ENCODE measurements around the gene ETNK2. TPM values are rescaled to one million over a fixed set of nuclear protein-coding genes. Genes with fewer than 3 reads are reported as not detected.

ETNK2 gene
- total RNA-seq, 2 donors from 2014 or later: 4.0 to 15.8 TPM

- no peak for DNase-seq
- Histone ChIP-seq H3K36me3 (replicated peaks in 1 of 2; ENCODE audit: insufficient read depth in 1 of 2, low read depth in 2 of 2) (no peaks in the 10 kb centered on the region), H3K4me1 (peaks cover 29% of the 10 kb centered on the region), H3K9me3 (no peaks in the 10 kb centered on the region), H3K27me3 (no peaks in the 10 kb centered on the region), H3K4me3 (no peak overlapping the region), H3K27ac (peak overlapping the region in 1 of 4 donors; percentile 41)
- intact Hi-C loops (cut with DNase I): no loop called here
- ATAC-seq: no peak
- TF ChIP-seq CTCF (IDR thresholded peaks at IDR 0.05) (no peak), POLR2A (IDR thresholded peaks at IDR 0.05) (no peak)
- 65 to 79% methylated on average over 15 to 21 of the region's 21 CpGs for WGBS, 2 donors
These were observed 43.3 kb downstream of the ETNK2 start for GRCh38 chr1:204108312-204109141.

- no peaks in the 10 kb centered on the region for H3K36me3 ChIP-seq (replicated peaks in 1 of 2; ENCODE audit: insufficient read depth in 1 of 2, low read depth in 2 of 2)
- TF ChIP-seq POLR2A (IDR thresholded peaks at IDR 0.05): no peak
- TF ChIP-seq CTCF (IDR thresholded peaks at IDR 0.05): no peak
- 76 to 95% methylated on average over 2 of the region's 2 CpGs for WGBS, 2 donors
- H3K4me3 ChIP-seq: no peak overlapping the region
- DNase-seq: no peak
- peak overlapping the region in 1 of 4 donors; percentile 41 for H3K27ac ChIP-seq
- H3K27me3 ChIP-seq: no peaks in the 10 kb centered on the region
- H3K4me1 ChIP-seq: peaks cover 35% of the 10 kb centered on the region
- intact Hi-C loops (cut with DNase I): no loop called here
- H3K9me3 ChIP-seq: no peaks in the 10 kb centered on the region
- no peak for ATAC-seq
These were observed 44.0 kb downstream of the ETNK2 start for GRCh38 chr1:204107892-204108291.

DNA sequence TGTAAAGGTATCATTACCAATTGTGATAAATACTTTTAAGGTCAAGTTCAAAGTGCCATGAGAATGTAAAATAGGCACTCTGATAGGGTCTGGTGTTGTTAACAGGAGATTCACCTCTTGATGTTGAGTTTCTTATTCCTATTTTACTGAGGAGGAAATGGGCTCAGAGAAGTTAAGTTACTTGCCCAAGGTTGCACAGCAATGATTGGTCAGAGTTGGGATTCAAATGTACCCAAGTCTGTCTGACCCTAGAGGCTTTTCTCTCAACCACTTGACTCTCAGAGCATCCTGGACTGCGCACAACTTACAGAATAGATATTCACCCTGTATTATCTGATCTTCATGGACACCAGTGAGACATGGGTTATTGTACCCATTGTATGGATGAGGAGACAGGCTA, 45.0 kb downstream of the ETNK2 start:
- DNase-seq (no peak), ATAC-seq (no peak)
- intact Hi-C loops (cut with DNase I): no loop called here
- Histone ChIP-seq H3K27ac (no peak overlapping the region), H3K4me3 (no peak overlapping the region), H3K4me1 (peaks cover 46% of the 10 kb centered on the region), H3K36me3 (replicated peaks in 1 of 2; ENCODE audit: insufficient read depth in 1 of 2, low read depth in 2 of 2) (no peaks in the 10 kb centered on the region), H3K27me3 (no peaks in the 10 kb centered on the region), H3K9me3 (no peaks in the 10 kb centered on the region)
- TF ChIP-seq POLR2A (IDR thresholded peaks at IDR 0.05) (no peak), CTCF (IDR thresholded peaks at IDR 0.05) (no peak)
- 95 to 100% methylated on average over 1 of the region's 1 CpG for WGBS, 2 donors

- Histone ChIP-seq H3K4me3 (no peak overlapping the region), H3K36me3 (replicated peaks in 1 of 2; ENCODE audit: insufficient read depth in 1 of 2, low read depth in 2 of 2) (no peaks in the 10 kb centered on the region), H3K27me3 (no peaks in the 10 kb centered on the region), H3K4me1 (peaks cover 62% of the 10 kb centered on the region), H3K9me3 (no peaks in the 10 kb centered on the region), H3K27ac (peak overlapping the region in 2 of 4 donors; percentile 58 to 68)
- intact Hi-C loops (cut with DNase I): no loop called here
- ATAC-seq (no peak), DNase-seq (no peak)
- no peak for TF ChIP-seq CTCF (IDR thresholded peaks at IDR 0.05)
- TF ChIP-seq POLR2A (IDR thresholded peaks at IDR 0.05): no peak
- WGBS, 2 donors: 82 to 85% methylated on average over 6 of the region's 6 CpGs
These were observed 46.7 kb downstream of the ETNK2 start for GRCh38 chr1:204105131-204105515.

Data from body of pancreas (tissue), 4 donors.